Measurements from ENCODE around the gene CYFIP1. TPM values are rescaled to one million over a fixed set of nuclear protein-coding genes. Genes with fewer than 3 reads are reported as not detected.

The CYFIP1 gene
- total and polyA plus RNA-seq, 10 of the 15 experiments (the other 5 are each of a cell fraction or from before 2014, with no cell fraction given): 3.5 to 46.2 (median 28.3) TPM

GRCh38 chr15:22880981-22881738 is 99.0 kb downstream of the CYFIP1 start:
- no TSS peak for BruUV-seq (replicated peaks)
- no peaks in the 10 kb centered on the region for H4K20me1 ChIP-seq (ENCODE audit: control insufficient read depth, insufficient read depth)
- peaks cover 5 to 14% of the 10 kb centered on the region in 2 experiments; a peak in 3 of 4 replicates for H3K36me3 ChIP-seq (ENCODE audit: control insufficient read depth in 2 of 2, insufficient read depth in 2 of 2, low read length in 1 of 2)
- ChIA-PET CTCF (no interaction called here), SMC1A (ENCODE audit: uncharacterized antibody, unreplicated experiment) (no interaction called here), RAD21 (ENCODE audit: unreplicated experiment) (no interaction called here), POLR2A (no interaction called here)
- H3K9ac ChIP-seq (ENCODE audit: control insufficient read depth, insufficient read depth, low read length): no peak overlapping the region
- DNase-seq (ENCODE audit: low read depth, low spot score) (no peak), FAIRE-seq (no peak), ATAC-seq (no peak)
- H3K4me1 ChIP-seq (ENCODE audit: control insufficient read depth, insufficient read depth, low read length): no peaks in the 10 kb centered on the region
- TF ChIP-seq POLR2AphosphoS5 (IDR thresholded peaks at IDR 0.05; ENCODE audit: low read length) (no peak), CHD1 (IDR thresholded peaks at IDR 0.05; ENCODE audit: low read depth, low read length) (no peak), ZNF384 (IDR thresholded peaks at IDR 0.05; ENCODE audit: borderline replicate concordance, low read depth, low read length) (no peak), ZNF622 (IDR thresholded peaks at IDR 0.05) (no peak), TARDBP (IDR thresholded peaks at IDR 0.05; ENCODE audit: borderline replicate concordance) (no peak), BACH1 (IDR thresholded peaks at IDR 0.05; ENCODE audit: borderline replicate concordance) (no peak), MEF2B (IDR thresholded peaks at IDR 0.05; ENCODE audit: partially characterized antibody, poor library complexity, severe bottlenecking) (no peak), NBN (IDR thresholded peaks at IDR 0.05) (no peak), CBX3 (IDR thresholded peaks at IDR 0.05; ENCODE audit: borderline replicate concordance, low read depth) (no peak), RAD21 (IDR thresholded peaks at IDR 0.05; ENCODE audit: insufficient read depth, low read depth, low read length) (no peak), SMC3 (IDR thresholded peaks at IDR 0.05; ENCODE audit: borderline replicate concordance, low read length) (no peak), FOXM1 (IDR thresholded peaks at IDR 0.05; ENCODE audit: low read depth, low read length) (no peak), FOXK2 (IDR thresholded peaks at IDR 0.05) (no peak), CHD2 (IDR thresholded peaks at IDR 0.05; ENCODE audit: borderline replicate concordance, low read depth, low read length) (no peak), IRF4 (IDR thresholded peaks at IDR 0.05; ENCODE audit: low read depth, low read length) (no peak), USF2 (IDR thresholded peaks at IDR 0.05; ENCODE audit: borderline replicate concordance, low read depth, low read length) (no peak), ATF7 (IDR thresholded peaks at IDR 0.05; ENCODE audit: low read depth) (no peak)
- TF ChIP-seq, protein P1, sequence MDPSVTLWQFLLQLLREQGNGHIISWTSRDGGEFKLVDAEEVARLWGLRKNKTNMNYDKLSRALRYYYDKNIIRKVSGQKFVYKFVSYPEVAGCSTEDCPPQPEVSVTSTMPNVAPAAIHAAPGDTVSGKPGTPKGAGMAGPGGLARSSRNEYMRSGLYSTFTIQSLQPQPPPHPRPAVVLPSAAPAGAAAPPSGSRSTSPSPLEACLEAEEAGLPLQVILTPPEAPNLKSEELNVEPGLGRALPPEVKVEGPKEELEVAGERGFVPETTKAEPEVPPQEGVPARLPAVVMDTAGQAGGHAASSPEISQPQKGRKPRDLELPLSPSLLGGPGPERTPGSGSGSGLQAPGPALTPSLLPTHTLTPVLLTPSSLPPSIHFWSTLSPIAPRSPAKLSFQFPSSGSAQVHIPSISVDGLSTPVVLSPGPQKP (IDR thresholded peaks at IDR 0.05; ENCODE audit: low read depth, low read length): no peak
- TF ChIP-seq, protein P2, sequence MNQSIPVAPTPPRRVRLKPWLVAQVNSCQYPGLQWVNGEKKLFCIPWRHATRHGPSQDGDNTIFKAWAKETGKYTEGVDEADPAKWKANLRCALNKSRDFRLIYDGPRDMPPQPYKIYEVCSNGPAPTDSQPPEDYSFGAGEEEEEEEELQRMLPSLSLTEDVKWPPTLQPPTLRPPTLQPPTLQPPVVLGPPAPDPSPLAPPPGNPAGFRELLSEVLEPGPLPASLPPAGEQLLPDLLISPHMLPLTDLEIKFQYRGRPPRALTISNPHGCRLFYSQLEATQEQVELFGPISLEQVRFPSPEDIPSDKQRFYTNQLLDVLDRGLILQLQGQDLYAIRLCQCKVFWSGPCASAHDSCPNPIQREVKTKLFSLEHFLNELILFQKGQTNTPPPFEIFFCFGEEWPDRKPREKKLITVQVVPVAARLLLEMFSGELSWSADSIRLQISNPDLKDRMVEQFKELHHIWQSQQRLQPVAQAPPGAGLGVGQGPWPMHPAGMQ (IDR thresholded peaks at IDR 0.05; ENCODE audit: borderline replicate concordance): no peak
- no peak overlapping the region for H3K4me2 ChIP-seq (ENCODE audit: control insufficient read depth, insufficient read depth)
- H3K4me3 ChIP-seq: no peak overlapping the region
- H3K9me3 ChIP-seq (replicated peaks; ENCODE audit: control insufficient read depth, insufficient read depth, low read length): no peaks in the 10 kb centered on the region; the same call in 2 of the 3 replicates
- no peak overlapping the region for H3K27ac ChIP-seq (ENCODE audit: control insufficient read depth, insufficient read depth)
- WGBS (ENCODE audit: insufficient coverage, insufficient replicate concordance, low lambda C conversion rate, missing lambda C conversion rate): 83% methylated on average over 19 of the region's 19 CpGs
- in situ Hi-C loops (cut with MboI): no loop called here
- no peaks in the 10 kb centered on the region for H3K79me2 ChIP-seq (ENCODE audit: control insufficient read depth, insufficient read depth, low read length)
- H3K27me3 ChIP-seq (replicated peaks in 1 of 2; ENCODE audit: control insufficient read depth in 2 of 2, insufficient read depth in 2 of 2, low read length in 1 of 2): no peaks in the 10 kb centered on the region
- no peak overlapping the region for H2AFZ ChIP-seq (ENCODE audit: control insufficient read depth, low read depth, low read length)
- intact Hi-C loops (cut with micrococcal nuclease; ENCODE audit: unreplicated experiment): no loop called here

Data from GM12878 (cell line).